ENCODE measurements around the gene MIF.

The MIF gene

GRCh38 chr22:23849009-23850006 lies 44.9 kb upstream of the MIF start:
- TF ChIP-seq EZH2 (IDR thresholded peaks at IDR 0.05; ENCODE audit: borderline replicate concordance, low read depth, low read length, severe bottlenecking), result no peak
- TF ChIP-seq CTCF (IDR thresholded peaks at IDR 0.05; ENCODE audit: borderline replicate concordance, extremely low read depth, low read length, poor library complexity, severe bottlenecking), result peak; percentile 94
- DNase-seq (peak; percentile 87), ATAC-seq (ENCODE audit: insufficient read depth, low read depth) (peak; percentile 95)
- Histone ChIP-seq H3K4me3 (ENCODE audit: low read depth in 1 of 2, low read length in 2 of 2) (peak overlapping the region in 1 of 2 experiments; percentile 43; a peak in 2 of 4 replicates), H3K4me2 (ENCODE audit: insufficient read depth, low read length) (peak overlapping the region; percentile 56), H2AFZ (ENCODE audit: low read depth, low read length) (peak overlapping the region; percentile 78), H3K27ac (ENCODE audit: low read length) (no peak overlapping the region), H3K79me2 (ENCODE audit: insufficient read depth, low read length) (no peaks in the 10 kb centered on the region), H4K20me1 (ENCODE audit: insufficient read depth, low read length) (no peaks in the 10 kb centered on the region), H3K27me3 (ENCODE audit: insufficient read depth, low read length, poor library complexity) (no peaks in the 10 kb centered on the region), H3K9ac (ENCODE audit: low read depth, low read length) (peak overlapping the region; percentile 44), H3K4me1 (ENCODE audit: insufficient read depth, low read length) (peaks cover 10% of the 10 kb centered on the region), H3K36me3 (ENCODE audit: insufficient read depth, low read length) (no peaks in the 10 kb centered on the region), H3K9me3 (ENCODE audit: insufficient read depth, low read length, severe bottlenecking) (no peaks in the 10 kb centered on the region)

- Histone ChIP-seq H3K4me3 (ENCODE audit: low read depth in 1 of 2, low read length in 2 of 2) (no peak overlapping the region), H3K9me3 (ENCODE audit: insufficient read depth, low read length, severe bottlenecking) (no peaks in the 10 kb centered on the region), H3K27me3 (ENCODE audit: insufficient read depth, low read length, poor library complexity) (no peaks in the 10 kb centered on the region), H4K20me1 (ENCODE audit: insufficient read depth, low read length) (no peaks in the 10 kb centered on the region), H3K27ac (ENCODE audit: low read length) (no peak overlapping the region), H2AFZ (ENCODE audit: low read depth, low read length) (no peak overlapping the region), H3K36me3 (ENCODE audit: insufficient read depth, low read length) (no peaks in the 10 kb centered on the region), H3K4me2 (ENCODE audit: insufficient read depth, low read length) (no peak overlapping the region), H3K9ac (ENCODE audit: low read depth, low read length) (no peak overlapping the region), H3K79me2 (ENCODE audit: insufficient read depth, low read length) (no peaks in the 10 kb centered on the region), H3K4me1 (ENCODE audit: insufficient read depth, low read length) (peaks cover 10% of the 10 kb centered on the region)
- ATAC-seq (ENCODE audit: insufficient read depth, low read depth) (no peak), DNase-seq (no peak)
- TF ChIP-seq CTCF (IDR thresholded peaks at IDR 0.05; ENCODE audit: borderline replicate concordance, extremely low read depth, low read length, poor library complexity, severe bottlenecking) (no peak), EZH2 (IDR thresholded peaks at IDR 0.05; ENCODE audit: borderline replicate concordance, low read depth, low read length, severe bottlenecking) (no peak)
Measured at GRCh38 chr22:23850136-23850611, 44.0 kb upstream of the MIF start.

- Histone ChIP-seq H3K9me3 (ENCODE audit: insufficient read depth, low read length, severe bottlenecking) (no peaks in the 10 kb centered on the region), H2AFZ (ENCODE audit: low read depth, low read length) (peak overlapping the region; percentile 98), H3K79me2 (ENCODE audit: insufficient read depth, low read length) (no peaks in the 10 kb centered on the region), H3K4me1 (ENCODE audit: insufficient read depth, low read length) (peaks cover 24% of the 10 kb centered on the region), H3K4me2 (ENCODE audit: insufficient read depth, low read length) (peak overlapping the region; percentile 91), H3K36me3 (ENCODE audit: insufficient read depth, low read length) (no peaks in the 10 kb centered on the region), H3K27ac (ENCODE audit: low read length) (peak overlapping the region; percentile 80; the same call in 1 of the 2 replicates), H3K27me3 (ENCODE audit: insufficient read depth, low read length, poor library complexity) (no peaks in the 10 kb centered on the region), H3K9ac (ENCODE audit: low read depth, low read length) (peak overlapping the region; percentile 79), H4K20me1 (ENCODE audit: insufficient read depth, low read length) (no peaks in the 10 kb centered on the region), H3K4me3 (ENCODE audit: low read depth in 1 of 2, low read length in 2 of 2) (peak overlapping the region; percentile 66 to 79; a peak in 3 of 4 replicates)
- DNase-seq, result no peak
- ATAC-seq (ENCODE audit: insufficient read depth, low read depth), result peak; percentile 38
- TF ChIP-seq EZH2 (IDR thresholded peaks at IDR 0.05; ENCODE audit: borderline replicate concordance, low read depth, low read length, severe bottlenecking) (no peak), CTCF (IDR thresholded peaks at IDR 0.05; ENCODE audit: borderline replicate concordance, extremely low read depth, low read length, poor library complexity, severe bottlenecking) (no peak)
Measured at GRCh38 chr22:23856721-23857605, 37.2 kb upstream of the MIF start.
